ENCODE data around the gene NACC2.

DNA sequence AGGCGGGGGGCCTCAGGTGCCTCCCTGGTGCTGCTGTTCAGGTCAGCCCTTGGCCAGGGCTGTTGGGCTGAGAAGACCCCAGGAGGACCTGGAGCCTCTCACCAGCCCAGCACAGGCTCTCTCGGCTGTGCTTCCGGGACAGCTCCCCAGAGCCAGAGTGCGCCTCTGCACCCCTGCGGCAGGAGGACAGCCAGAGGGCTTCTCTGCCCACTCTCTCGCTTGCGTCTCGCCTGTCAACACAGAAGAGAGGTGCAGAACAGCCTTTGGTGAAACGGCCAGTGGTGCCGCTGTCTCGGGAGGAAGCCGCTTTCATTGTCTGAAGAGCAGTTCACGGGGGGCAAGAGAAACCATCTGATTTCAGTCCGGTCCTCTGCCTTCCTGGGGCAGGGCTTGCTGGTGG, 3.8 kb upstream of the NACC2 start:
- no peak for TF ChIP-seq CTCF (IDR thresholded peaks at IDR 0.05; ENCODE audit: low read length)
- no peak for TF ChIP-seq EZH2 (optimal IDR thresholded peaks at IDR 0.05; ENCODE audit: low read depth, low read length)

Data from MM.1S (cell line).